Body of pancreas (tissue), 4 donors: ENCODE measurements around the gene SLC19A1.

Experiments used
- CTCF ChIP-seq, 7 experiments: fragments of 450-650 bp in 4 of 7; fragments of 200-600 bp in 3 of 7; sonication (generic) in 3 of 7; IDR thresholded peaks; one replicate each; pipeline ENCODE4 v1.5.1; 2016 to 2019; ENCODE audit warnings: antibody characterized with exemption in 7 of 7
- POLR2A ChIP-seq, 3 donors: fragments of 450-650 bp; IDR thresholded peaks; one replicate each; pipeline ENCODE4 v1.6.1; 2016; ENCODE audit warnings: antibody characterized with exemption in 3 of 3, mild to moderate bottlenecking in 2 of 3

DNA sequence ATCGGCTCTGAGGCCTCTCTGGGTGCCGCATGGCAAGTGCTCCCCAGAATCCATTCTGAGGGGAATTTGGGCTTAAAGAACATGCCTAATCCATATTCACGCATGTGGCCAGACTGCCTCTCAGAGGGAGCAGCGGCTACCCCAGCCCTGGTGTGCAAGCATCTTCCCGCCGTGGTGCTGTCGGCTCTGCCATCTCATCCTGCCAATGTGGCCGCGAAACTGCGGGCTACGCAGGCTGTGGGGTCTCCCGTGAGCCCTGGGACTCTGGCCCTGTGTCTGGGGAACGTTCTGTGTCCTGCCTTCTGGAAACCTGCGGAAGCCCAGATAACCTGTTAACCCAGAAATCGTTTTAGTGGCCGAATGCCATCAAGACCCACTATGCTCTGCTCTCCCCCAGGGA lies 60.7 kb downstream of the SLC19A1 start:
- TF ChIP-seq CTCF (IDR thresholded peaks at IDR 0.05), result no peak
- TF ChIP-seq POLR2A (IDR thresholded peaks at IDR 0.05), result no peak
